Posterior cingulate gyrus (tissue), 11 donors: ENCODE measurements around the gene RNU1-4.
A peak's percentile ranks its signal among the peaks of the same experiment; 100 is the strongest.
"Not testable (repeated sequence)": the region's sequence is repeated elsewhere in the genome, so short reads cannot be mapped to it uniquely, and the experiment has no call there.

ENCODE experiments used
- DNase-seq, 10 donors: peaks; one replicate each; pipeline versions ENCODE4 v3.0.0 to v3.0.0-alpha.2; 2020 to 2021; ENCODE audit warnings: mixed read lengths in 3 of 10
- intact Hi-C: fragments of 100-400 bp; cut with DNase I; formaldehyde crosslinking; loops from one replicate; pipeline ENCODE4 v1.15.1; 2023

RNU1-4 gene

GRCh38 chr1:16786362-16786761 lies 46.0 kb downstream of the RNU1-4 start:
- intact Hi-C loops, result not testable (repeated sequence)
- DNase-seq, result peak in 2 of 10 donors; percentile 68 to 75

- DNase-seq, intact Hi-C loops: not testable (repeated sequence)
Measured at GRCh38 chr1:16787175-16787574, 46.9 kb downstream of the RNU1-4 start.

- DNase-seq, intact Hi-C loops: not testable (repeated sequence)
Measured at GRCh38 chr1:16787711-16788110, 47.4 kb downstream of the RNU1-4 start.
